ENCODE results near the gene RBM15.

Gene RBM15

GRCh38 chr1:110326826-110327225 is 12.4 kb upstream of the RBM15 start:
- no peak for TF ChIP-seq CTCF (IDR thresholded peaks at IDR 0.05)
- Histone ChIP-seq H3K79me2 (no peaks in the 10 kb centered on the region), H3K4me2 (ENCODE audit: low read length) (no peak overlapping the region), H3K27me3 (ENCODE audit: control insufficient read depth, insufficient read depth, low read length) (no peaks in the 10 kb centered on the region), H3K9me3 (ENCODE audit: control insufficient read depth, low read length) (no peaks in the 10 kb centered on the region), H3K27ac (no peak overlapping the region), H2AFZ (no peak overlapping the region), H3K4me1 (no peaks in the 10 kb centered on the region), H3K9ac (no peak overlapping the region), H3K36me3 (ENCODE audit: control insufficient read depth, insufficient read depth, low read length) (no peaks in the 10 kb centered on the region), H3K4me3 (ENCODE audit: low read depth, low read length) (no peak overlapping the region)

- no peak overlapping the region for H3K4me3 ChIP-seq (ENCODE audit: low read depth, low read length)
- H3K4me1 ChIP-seq: no peaks in the 10 kb centered on the region
- H2AFZ ChIP-seq: no peak overlapping the region
- H3K9me3 ChIP-seq (ENCODE audit: control insufficient read depth, low read length): no peaks in the 10 kb centered on the region
- TF ChIP-seq CTCF (IDR thresholded peaks at IDR 0.05): no peak
- no peak overlapping the region for H3K9ac ChIP-seq
- H3K36me3 ChIP-seq (ENCODE audit: control insufficient read depth, insufficient read depth, low read length): no peaks in the 10 kb centered on the region
- H3K27ac ChIP-seq: no peak overlapping the region
- no peaks in the 10 kb centered on the region for H3K79me2 ChIP-seq
- H3K27me3 ChIP-seq (ENCODE audit: control insufficient read depth, insufficient read depth, low read length): no peaks in the 10 kb centered on the region
- no peak overlapping the region for H3K4me2 ChIP-seq (ENCODE audit: low read length)
Observed at GRCh38 chr1:110328274-110328673, 10.9 kb upstream of the RBM15 start.

DNA sequence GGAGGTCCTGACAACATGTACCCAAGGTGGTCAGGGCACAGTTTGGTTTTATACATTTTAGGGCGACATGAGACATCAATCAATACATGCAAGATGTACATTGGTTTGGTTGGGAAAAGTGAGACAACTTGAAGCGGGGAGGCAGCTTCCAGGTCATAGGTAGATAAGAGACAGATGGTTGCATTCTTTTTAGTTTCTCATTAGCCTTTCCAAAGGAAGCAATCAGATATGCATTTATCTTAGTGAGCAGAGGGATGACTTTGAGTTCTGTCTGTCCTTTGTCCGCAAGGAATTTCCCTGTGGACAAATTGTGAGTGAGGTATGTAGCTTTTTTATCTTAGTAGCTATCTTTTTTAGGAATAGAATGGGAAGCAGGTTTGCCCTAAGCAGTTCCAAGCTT is 10.5 kb upstream of the RBM15 start:
- no peaks in the 10 kb centered on the region for H3K36me3 ChIP-seq (ENCODE audit: control insufficient read depth, insufficient read depth, low read length)
- no peaks in the 10 kb centered on the region for H3K79me2 ChIP-seq
- H3K4me2 ChIP-seq (ENCODE audit: low read length): no peak overlapping the region
- H3K27me3 ChIP-seq (ENCODE audit: control insufficient read depth, insufficient read depth, low read length): no peaks in the 10 kb centered on the region
- no peaks in the 10 kb centered on the region for H3K4me1 ChIP-seq
- no peak overlapping the region for H2AFZ ChIP-seq
- no peak overlapping the region for H3K27ac ChIP-seq
- no peak overlapping the region for H3K4me3 ChIP-seq (ENCODE audit: low read depth, low read length)
- no peak overlapping the region for H3K9ac ChIP-seq
- TF ChIP-seq CTCF (IDR thresholded peaks at IDR 0.05): no peak
- no peaks in the 10 kb centered on the region for H3K9me3 ChIP-seq (ENCODE audit: control insufficient read depth, low read length)

- TF ChIP-seq CTCF (IDR thresholded peaks at IDR 0.05): no peak
- peak overlapping the region; percentile 99 for H3K27ac ChIP-seq
- no peaks in the 10 kb centered on the region for H3K36me3 ChIP-seq (ENCODE audit: control insufficient read depth, insufficient read depth, low read length)
- H3K9ac ChIP-seq: no peak overlapping the region
- no peak overlapping the region for H3K4me2 ChIP-seq (ENCODE audit: low read length)
- peaks cover 13% of the 10 kb centered on the region for H3K4me1 ChIP-seq
- H3K79me2 ChIP-seq: no peaks in the 10 kb centered on the region
- H2AFZ ChIP-seq: no peak overlapping the region
- no peak overlapping the region for H3K4me3 ChIP-seq (ENCODE audit: low read depth, low read length)
- no peaks in the 10 kb centered on the region for H3K27me3 ChIP-seq (ENCODE audit: control insufficient read depth, insufficient read depth, low read length)
- H3K9me3 ChIP-seq (ENCODE audit: control insufficient read depth, low read length): no peaks in the 10 kb centered on the region
Observed at GRCh38 chr1:110335265-110335664, 3.9 kb upstream of the RBM15 start.

DNA sequence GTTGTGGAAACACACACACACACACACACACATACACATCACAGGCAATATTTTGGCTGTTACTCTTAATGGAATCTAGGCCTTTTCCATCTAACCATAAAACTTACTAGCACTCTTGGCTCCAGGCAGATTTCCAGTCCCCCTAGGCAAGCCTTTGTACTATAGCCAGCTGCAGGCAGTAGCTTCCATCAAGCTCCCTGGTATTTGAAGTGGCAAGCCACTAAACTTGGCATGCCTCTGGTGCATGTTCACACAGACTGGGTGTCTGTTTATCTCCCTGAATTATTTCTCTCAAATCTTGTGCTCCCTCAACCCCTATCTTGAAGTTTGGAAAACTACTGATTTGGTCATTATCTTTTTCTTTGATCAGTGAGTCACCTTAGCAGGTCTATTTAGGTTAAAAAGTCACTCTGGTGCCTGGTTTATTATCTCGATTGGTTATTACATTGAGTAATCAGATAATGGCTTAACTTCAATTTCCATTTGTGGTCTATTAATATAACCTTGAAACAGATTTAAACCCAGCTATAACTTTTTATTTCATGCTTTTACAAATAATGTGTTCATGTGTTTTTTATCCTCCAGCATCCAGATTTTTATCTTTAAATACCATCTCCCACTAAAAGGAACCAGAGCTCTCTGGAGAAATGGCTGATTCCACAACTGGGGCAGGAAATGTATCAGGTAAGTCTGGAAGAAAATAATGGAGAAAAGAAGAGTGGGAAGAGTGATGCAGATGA is 2.7 kb upstream of the RBM15 start:
- Histone ChIP-seq H2AFZ (peak overlapping the region; percentile 94), H3K36me3 (ENCODE audit: control insufficient read depth, insufficient read depth, low read length) (no peaks in the 10 kb centered on the region), H3K4me3 (ENCODE audit: low read depth, low read length) (peak overlapping the region; percentile 33), H3K27me3 (ENCODE audit: control insufficient read depth, insufficient read depth, low read length) (no peaks in the 10 kb centered on the region), H3K9ac (no peak overlapping the region), H3K9me3 (ENCODE audit: control insufficient read depth, low read length) (no peaks in the 10 kb centered on the region), H3K4me2 (ENCODE audit: low read length) (peak overlapping the region; percentile 39), H3K79me2 (peaks cover 7% of the 10 kb centered on the region), H3K4me1 (peaks cover 13% of the 10 kb centered on the region), H3K27ac (peak overlapping the region; percentile 99)
- TF ChIP-seq CTCF (IDR thresholded peaks at IDR 0.05): no peak

Measured in parathyroid adenoma (tissue), 2 donors.